ENCODE measurements around the gene POLR2A.

The POLR2A gene

GRCh38 chr17:7509937-7510336, 25.8 kb downstream of the POLR2A start:
- DNase-seq = no peak

GRCh38 chr17:7511108-7511507, 26.9 kb downstream of the POLR2A start:
- DNase-seq = no peak

DNA sequence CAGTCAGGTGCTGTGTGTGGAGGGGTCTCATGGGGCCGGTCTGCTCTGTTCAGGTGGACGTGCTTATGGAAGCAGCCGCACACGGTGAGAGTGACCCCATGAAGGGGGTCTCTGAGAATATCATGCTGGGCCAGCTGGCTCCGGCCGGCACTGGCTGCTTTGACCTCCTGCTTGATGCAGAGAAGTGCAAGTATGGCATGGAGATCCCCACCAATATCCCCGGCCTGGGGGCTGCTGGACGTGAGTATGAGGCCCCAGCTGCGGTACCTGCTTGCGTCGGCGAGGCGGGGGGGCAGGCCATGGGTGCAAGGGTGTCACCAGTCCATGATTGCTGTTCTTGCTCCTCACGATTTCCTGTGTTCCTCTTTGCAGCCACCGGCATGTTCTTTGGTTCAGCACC, 27.9 kb downstream of the POLR2A start:
- DNase-seq = no peak

DNA sequence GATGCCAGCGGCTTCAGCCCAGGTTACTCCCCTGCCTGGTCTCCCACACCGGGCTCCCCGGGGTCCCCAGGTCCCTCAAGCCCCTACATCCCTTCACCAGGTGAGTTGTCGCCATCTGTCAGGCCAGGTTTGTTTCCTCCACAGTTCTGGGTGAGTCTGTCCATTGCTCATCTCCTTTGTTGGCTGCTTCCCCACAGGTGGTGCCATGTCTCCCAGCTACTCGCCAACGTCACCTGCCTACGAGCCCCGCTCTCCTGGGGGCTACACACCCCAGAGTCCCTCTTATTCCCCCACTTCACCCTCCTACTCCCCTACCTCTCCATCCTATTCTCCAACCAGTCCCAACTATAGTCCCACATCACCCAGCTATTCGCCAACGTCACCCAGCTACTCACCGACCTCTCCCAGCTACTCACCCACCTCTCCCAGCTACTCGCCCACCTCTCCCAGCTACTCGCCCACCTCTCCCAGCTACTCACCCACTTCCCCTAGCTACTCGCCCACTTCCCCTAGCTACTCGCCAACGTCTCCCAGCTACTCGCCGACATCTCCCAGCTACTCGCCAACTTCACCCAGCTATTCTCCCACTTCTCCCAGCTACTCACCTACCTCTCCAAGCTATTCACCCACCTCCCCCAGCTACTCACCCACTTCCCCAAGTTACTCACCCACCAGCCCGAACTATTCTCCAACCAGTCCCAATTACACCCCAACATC, 28.8 kb downstream of the POLR2A start:
- DNase-seq = no peak

DNA sequence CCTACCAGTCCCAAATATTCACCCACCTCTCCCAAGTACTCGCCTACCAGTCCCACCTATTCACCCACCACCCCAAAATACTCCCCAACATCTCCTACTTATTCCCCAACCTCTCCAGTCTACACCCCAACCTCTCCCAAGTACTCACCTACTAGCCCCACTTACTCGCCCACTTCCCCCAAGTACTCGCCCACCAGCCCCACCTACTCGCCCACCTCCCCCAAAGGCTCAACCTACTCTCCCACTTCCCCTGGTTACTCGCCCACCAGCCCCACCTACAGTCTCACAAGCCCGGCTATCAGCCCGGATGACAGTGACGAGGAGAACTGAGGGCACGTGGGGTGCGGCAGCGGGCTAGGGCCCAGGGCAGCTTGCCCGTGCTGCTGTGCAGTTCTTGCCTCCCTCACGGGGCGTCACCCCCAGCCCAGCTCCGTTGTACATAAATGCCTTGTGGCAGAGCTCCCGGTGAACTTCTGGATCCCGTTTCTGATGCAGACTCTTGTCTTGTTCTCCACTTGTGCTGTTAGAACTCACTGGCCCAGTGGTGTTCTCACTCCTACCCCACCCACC, 29.8 kb downstream of the POLR2A start:
- DNase-seq = no peak

- no peak for DNase-seq
These were observed 31.9 kb downstream of the POLR2A start for GRCh38 chr17:7515911-7516610.

- no peak for DNase-seq
These were observed 38.9 kb downstream of the POLR2A start for GRCh38 chr17:7523033-7523432.

DNA sequence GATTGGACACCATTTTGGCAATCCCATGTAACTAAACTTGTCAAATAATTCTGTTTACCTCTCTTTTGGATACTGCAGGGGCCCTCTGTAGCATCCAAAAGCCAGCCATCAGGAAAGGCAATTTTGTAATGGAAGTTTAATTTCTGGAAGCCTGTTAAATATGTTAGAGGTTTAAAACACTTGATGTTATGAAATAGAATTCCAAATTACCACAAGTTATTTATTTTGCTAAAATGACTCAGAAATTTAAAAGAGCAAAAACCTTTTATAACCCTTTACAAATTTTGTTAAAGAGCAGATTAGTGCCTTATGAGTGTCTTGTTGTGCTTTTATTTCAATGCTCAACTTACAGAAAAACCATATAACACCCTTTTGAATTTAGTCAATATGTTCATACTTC, 44.7 kb downstream of the POLR2A start:
- DNase-seq = no peak

GRCh38 chr17:7530023-7530900, 46.1 kb downstream of the POLR2A start:
- DNase-seq = no peak

GRCh38 chr17:7538050-7538449, 53.9 kb downstream of the POLR2A start:
- no peak for DNase-seq

GRCh38 chr17:7538891-7539545, 54.9 kb downstream of the POLR2A start:
- no peak for DNase-seq

- no peak for DNase-seq
These were observed 57.0 kb downstream of the POLR2A start for GRCh38 chr17:7541074-7541621.

DNA sequence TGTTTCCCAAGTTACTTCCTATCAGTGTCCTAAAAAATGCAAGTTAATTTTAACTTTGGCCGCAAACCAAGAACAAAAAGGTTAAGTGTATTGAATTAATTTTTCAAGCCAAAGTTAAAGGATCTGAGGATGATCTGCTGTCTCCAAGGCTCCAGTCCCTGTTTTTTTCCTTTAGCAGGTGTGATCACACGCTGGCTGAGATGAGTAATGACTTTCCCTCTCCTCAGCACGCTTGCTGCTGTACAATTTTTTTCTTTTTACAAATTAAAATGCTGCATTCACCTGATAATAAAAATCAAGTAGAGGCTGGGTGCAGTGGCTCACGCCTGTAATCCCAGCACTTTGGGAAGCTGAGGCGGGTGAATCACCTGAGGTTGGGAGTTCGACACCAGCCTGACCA, 60.7 kb downstream of the POLR2A start:
- DNase-seq = no peak

GRCh38 chr17:7548585-7549400, 64.6 kb downstream of the POLR2A start, which contains the start of gene TNFSF12:
Gene TNFSF12, plus strand, starts transcription at chr17:7549058. Its CDS starts 96 bp downstream, at chr17:7549154.
- no peak for DNase-seq
